ENCODE results near the gene GRB2.
"Not testable (repeated sequence)": the region's sequence is repeated elsewhere in the genome, so short reads cannot be mapped to it uniquely, and the experiment has no call there.

GRB2 gene

DNA sequence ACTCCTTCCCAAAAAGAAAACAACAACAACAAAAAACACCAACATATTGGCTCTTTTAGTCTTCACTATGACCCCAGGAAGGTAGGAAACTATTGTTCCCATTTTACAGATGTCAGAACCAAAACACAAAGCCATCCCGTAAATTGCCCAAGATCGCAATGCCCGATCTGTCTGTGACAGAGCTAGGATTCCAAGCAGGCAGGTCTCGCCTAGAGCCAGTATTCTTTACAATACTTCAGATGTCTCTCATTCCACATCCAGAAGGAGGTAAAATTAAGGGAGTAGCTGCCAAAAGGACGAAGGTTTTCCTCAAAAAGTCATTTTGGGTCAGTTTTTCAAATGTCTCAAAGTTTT, 21.7 kb downstream of the GRB2 start:
- no peak for DNase-seq (ENCODE audit: extremely low read depth, low read depth)
- TF ChIP-seq, protein P1, sequence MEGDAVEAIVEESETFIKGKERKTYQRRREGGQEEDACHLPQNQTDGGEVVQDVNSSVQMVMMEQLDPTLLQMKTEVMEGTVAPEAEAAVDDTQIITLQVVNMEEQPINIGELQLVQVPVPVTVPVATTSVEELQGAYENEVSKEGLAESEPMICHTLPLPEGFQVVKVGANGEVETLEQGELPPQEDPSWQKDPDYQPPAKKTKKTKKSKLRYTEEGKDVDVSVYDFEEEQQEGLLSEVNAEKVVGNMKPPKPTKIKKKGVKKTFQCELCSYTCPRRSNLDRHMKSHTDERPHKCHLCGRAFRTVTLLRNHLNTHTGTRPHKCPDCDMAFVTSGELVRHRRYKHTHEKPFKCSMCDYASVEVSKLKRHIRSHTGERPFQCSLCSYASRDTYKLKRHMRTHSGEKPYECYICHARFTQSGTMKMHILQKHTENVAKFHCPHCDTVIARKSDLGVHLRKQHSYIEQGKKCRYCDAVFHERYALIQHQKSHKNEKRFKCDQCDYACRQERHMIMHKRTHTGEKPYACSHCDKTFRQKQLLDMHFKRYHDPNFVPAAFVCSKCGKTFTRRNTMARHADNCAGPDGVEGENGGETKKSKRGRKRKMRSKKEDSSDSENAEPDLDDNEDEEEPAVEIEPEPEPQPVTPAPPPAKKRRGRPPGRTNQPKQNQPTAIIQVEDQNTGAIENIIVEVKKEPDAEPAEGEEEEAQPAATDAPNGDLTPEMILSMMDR (IDR thresholded peaks at IDR 0.05; ENCODE audit: low read depth, low read length): no peak

DNA sequence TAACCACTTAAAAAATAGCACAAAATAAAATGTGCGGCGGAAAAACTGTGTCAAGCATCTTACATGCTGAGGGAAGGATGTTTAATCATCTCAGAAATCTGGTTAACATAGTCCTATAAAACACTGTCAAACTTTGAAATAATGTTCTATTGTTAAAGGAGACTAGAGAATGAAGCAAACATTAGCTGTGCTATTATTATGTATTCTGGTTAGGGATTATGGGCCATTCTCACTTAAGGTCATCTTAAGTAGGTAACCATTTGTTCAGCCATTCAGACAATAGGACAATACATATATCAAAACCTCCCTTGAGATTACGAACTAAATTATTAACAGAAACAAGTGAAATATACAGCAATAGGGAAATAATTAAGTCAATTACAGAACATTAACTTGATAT, 24.7 kb downstream of the GRB2 start:
- no peak for DNase-seq (ENCODE audit: extremely low read depth, low read depth)
- TF ChIP-seq, protein P1 (IDR thresholded peaks at IDR 0.05; ENCODE audit: low read depth, low read length): no peak

DNA sequence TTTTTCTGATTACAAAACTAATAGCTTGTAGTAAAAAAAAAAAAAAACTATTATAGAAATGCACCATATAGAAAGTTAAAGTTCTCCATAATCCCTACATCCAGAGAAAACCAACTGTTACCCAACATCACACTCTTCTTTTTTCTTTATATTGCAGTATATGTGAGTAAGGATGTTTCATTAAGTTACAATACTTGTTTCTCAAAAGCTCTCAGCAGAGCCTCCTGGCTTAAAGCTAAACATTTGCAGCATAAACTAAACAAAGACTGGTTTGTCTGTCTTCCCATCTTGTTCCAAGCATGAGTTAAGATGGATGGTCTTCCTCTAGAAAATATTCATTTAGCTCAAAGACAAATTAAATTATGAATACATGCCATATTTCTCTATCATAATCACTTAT, 25.2 kb downstream of the GRB2 start:
- TF ChIP-seq, protein P1 (IDR thresholded peaks at IDR 0.05; ENCODE audit: low read depth, low read length): no peak
- no peak for DNase-seq (ENCODE audit: extremely low read depth, low read depth)

DNA sequence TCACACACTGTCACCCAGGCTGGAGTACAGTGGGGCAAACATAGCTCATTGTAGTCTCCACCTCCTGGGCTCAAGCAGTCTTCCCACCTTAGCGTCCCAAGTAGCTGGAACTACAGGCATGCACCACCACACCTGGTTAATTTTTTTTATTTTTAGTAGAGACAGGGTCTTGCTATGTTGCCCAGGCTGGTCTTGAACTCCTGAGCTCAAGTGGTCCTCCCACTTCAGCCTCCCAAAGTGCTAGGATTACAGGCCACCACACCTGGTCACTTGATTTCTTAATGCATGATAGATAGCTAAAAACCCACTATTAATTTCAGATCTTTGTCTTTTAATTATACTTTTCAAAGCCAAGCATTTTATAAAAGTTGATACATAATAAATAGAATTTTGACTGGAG, 26.1 kb downstream of the GRB2 start:
- DNase-seq (ENCODE audit: extremely low read depth, low read depth): not testable (repeated sequence)

DNA sequence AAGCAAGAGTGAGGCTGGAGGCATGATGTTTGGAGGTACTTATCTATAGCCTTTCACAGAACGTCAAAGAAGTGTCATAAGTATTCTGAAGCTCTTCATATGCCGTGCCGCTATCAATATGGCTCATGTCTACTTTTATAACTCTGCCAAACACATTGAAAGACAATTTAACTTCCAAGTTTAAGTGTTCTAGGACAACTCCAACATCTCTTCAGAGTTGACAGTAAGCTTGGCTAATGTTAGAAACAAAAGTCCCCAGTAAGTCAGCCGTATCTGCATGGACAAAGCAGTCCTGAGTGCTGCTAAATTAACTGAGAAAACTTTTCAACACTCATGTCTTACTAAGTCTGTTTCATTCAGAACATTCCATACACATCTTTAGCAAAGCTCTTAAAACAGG, 32.2 kb downstream of the GRB2 start:
- TF ChIP-seq, protein P1 (IDR thresholded peaks at IDR 0.05; ENCODE audit: low read depth, low read length): no peak
- no peak for DNase-seq (ENCODE audit: extremely low read depth, low read depth)

DNA sequence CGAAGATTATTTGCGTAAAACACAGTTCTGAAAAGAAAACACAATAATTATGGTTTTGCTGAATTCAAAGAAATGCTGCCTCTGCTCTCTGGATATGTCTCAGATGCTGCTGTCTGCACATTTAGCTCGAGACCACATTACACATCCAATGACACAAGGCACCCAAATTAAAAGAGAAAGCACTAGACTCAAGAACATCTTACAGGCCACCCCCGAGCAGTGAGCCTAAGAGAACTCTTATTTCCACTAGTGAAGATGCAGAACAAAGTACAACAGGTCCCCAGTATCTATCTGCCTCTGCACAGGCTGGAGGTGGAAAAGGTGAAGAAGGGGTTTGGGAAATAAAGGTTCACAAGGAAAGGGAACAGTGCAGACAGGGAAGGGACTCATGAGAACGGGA, 33.5 kb downstream of the GRB2 start:
- TF ChIP-seq, protein P1 (IDR thresholded peaks at IDR 0.05; ENCODE audit: low read depth, low read length): no peak
- DNase-seq (ENCODE audit: extremely low read depth, low read depth): no peak

DNA sequence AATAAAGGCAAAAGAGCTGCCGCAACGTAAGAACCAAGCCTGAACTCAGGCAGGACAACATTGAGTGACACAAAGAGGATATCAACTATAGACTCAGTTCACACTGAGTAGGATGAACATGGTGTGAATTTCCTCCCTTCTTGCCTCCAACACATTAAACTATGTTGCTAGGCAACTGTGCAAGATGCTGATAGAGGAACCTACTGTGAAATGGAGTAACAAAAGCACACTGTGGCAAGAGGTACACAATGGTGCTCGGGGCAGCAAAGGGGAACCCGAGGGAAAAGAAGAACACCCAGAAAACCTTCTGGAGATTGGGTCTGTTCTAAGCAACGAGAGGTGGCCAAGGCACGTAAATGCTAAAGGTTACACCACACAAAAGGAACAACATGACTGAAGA, 34.1 kb downstream of the GRB2 start:
- TF ChIP-seq, protein P1 (IDR thresholded peaks at IDR 0.05; ENCODE audit: low read depth, low read length): no peak
- DNase-seq (ENCODE audit: extremely low read depth, low read depth): no peak

DNA sequence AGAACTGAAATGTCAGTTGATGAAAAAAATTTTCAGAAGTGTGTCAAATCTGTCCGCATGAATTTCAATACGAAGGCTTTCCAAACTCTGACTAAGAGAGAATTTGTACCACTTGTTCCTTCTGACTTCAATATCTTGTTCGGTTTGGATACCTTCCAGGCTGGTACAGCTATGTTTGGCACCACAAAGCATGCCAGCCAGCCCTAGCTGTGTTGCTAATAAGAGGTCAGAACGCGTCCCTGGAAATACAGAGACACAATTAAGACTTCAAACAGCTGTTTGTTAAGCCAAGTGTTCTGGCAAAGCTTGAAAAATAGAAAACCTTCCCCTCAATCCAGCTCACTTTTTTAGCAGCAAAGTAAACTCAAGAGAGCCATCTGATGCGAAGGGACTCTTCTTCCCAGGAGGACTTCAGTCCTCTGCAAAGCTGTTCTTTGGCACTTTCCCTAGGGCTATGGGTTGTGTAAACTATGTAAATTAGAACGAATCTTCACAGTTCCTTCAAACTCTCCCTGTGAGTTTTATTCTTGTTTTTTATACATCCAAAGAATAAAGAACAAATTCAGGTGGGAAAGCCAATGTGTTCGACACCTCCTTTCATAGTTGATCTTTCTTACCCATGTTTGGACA, 35.1 kb downstream of the GRB2 start:
- no peak for DNase-seq (ENCODE audit: extremely low read depth, low read depth)
- TF ChIP-seq, protein P1 (IDR thresholded peaks at IDR 0.05; ENCODE audit: low read depth, low read length): no peak

DNA sequence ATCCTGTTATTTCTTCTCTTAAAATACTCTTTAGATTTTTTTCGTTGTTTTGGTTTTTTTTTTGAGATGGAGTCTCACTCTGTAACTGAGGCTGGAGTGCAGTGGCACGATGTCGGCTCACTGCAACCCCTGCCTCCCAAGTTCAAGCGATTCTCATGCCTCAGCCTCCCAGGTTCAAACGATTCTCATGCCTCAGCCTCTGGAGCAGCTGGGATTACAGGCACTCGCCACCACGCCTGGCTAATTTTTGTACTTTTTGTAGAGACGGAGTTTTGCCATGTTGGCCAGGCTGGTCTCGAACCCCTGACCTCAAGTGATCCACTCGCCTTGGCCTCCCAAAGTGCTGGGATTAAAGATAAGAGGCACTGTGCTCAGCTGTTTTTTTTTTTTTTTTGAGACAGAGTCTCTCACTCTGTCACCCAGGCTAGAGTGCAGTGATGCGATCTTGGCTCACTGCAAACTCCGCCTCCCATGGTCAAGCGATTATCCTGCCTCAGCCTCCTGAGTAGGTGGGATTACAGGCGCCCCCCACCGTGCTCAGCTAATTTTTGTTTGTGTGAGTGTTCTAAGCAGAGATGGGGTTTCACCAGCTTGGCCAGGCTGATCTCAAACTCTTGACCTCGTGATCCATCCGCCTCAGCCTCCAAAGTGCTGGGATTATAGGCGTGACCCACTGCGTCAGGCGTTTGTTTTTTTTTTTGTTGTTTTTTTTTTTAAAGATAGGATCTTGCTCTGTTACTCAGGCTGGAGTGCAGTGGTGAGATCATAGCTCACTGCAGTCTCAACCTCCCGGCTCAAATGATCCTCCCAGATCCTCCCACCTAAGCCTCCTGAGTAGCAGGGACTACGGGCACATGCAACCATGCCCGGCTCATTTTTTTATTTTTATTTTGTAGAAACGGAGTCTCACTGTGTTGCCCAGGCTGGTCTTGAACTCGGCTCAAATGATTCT, 37.4 kb downstream of the GRB2 start:
- not testable (repeated sequence) for DNase-seq (ENCODE audit: extremely low read depth, low read depth)

Measured in AG09319 (cell line).